Omental fat pad (tissue), 4 donors: Measurements from ENCODE around the gene ODAM. TPM values are rescaled to one million over a fixed set of nuclear protein-coding genes. Genes with fewer than 3 reads are reported as not detected.
"Not testable (repeated sequence)": the region's sequence is repeated elsewhere in the genome, so short reads cannot be mapped to it uniquely, and the experiment has no call there.

Experiments used
- ATAC-seq: fragments of 150-250 bp; one replicate; pipeline ENCODE4 v1.9.1; 2016; ENCODE audit warnings: mild to moderate bottlenecking, moderate library complexity; ENCODE audit not compliant: low FRiP score
- DNase-seq: peaks from one replicate; pipeline ENCODE4 v3.0.0-alpha.2; 2019; ENCODE audit warnings: low spot score
- total RNA-seq, 4 donors: library from RNA; depleted of rRNA; stranded (reverse); fragments of >200 nt; gene quantifications; one replicate each; pipeline ENCODE4 v1.1.0, GENCODE V29; 2016
- TF ChIP-seq, protein P1 (sequence below), 3 donors: fragments of 450-650 bp; IDR thresholded peaks; one replicate each; pipeline ENCODE4 v1.5.1; 2016 to 2017; ENCODE audit warnings: antibody characterized with exemption in 3 of 3, mild to moderate bottlenecking in 3 of 3, moderate library complexity in 2 of 3

The ODAM gene
- total RNA-seq, 4 donors from 2014 or later: not detected

- TF ChIP-seq, protein P1, sequence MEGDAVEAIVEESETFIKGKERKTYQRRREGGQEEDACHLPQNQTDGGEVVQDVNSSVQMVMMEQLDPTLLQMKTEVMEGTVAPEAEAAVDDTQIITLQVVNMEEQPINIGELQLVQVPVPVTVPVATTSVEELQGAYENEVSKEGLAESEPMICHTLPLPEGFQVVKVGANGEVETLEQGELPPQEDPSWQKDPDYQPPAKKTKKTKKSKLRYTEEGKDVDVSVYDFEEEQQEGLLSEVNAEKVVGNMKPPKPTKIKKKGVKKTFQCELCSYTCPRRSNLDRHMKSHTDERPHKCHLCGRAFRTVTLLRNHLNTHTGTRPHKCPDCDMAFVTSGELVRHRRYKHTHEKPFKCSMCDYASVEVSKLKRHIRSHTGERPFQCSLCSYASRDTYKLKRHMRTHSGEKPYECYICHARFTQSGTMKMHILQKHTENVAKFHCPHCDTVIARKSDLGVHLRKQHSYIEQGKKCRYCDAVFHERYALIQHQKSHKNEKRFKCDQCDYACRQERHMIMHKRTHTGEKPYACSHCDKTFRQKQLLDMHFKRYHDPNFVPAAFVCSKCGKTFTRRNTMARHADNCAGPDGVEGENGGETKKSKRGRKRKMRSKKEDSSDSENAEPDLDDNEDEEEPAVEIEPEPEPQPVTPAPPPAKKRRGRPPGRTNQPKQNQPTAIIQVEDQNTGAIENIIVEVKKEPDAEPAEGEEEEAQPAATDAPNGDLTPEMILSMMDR (IDR thresholded peaks at IDR 0.05): no peak
- DNase-seq (no peak), ATAC-seq (no peak)
These were observed 30.3 kb downstream of the ODAM start, which contains the start of gene FDCSP for GRCh38 chr4:70225824-70226223. FDCSP (plus strand) TSS chr4:70226124; CDS start chr4:70231195, 5,071 bp downstream.

GRCh38 chr4:70236125-70236524 is 40.6 kb downstream of the ODAM start:
- ATAC-seq: no peak
- TF ChIP-seq, protein P1 (IDR thresholded peaks at IDR 0.05): no peak
- DNase-seq: no peak

- ATAC-seq (no peak), DNase-seq (no peak)
- TF ChIP-seq, protein P1 (IDR thresholded peaks at IDR 0.05): no peak
These were observed 43.8 kb downstream of the ODAM start for GRCh38 chr4:70239131-70239883.

DNA sequence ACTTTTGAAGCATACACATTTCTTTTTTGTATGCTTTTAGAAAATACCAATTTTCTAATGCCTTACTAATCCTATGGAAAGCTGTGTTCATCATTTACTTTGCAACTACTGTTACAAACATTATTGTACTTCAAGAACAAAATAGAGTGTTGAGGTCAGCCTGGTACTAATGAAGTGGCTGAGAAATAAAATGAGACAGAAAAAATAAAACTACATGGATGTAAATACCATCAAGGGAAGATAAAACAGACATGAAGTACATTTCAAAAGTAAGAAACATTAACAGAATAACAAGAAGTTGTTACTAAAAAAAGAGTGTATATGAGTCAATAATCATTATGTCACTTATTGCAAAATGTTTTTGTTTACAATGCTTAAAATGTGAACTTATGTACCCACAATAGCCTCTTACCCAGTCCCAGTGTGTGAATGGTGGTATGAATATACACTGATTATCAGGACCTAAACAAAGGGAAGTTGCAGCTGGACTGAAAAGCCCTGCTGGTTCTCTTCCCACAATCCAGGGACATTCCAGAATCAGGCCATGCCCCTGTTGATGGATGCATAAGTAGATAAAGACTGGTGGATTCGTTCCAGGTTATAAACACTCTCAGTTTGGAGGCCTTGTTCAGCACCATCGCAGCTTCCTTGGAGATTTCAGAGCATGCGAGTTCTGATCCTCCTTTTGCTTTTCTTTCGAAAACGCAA is 44.5 kb downstream of the ODAM start:
- TF ChIP-seq, protein P1 (IDR thresholded peaks at IDR 0.05): no peak
- DNase-seq (no peak), ATAC-seq (no peak)

DNA sequence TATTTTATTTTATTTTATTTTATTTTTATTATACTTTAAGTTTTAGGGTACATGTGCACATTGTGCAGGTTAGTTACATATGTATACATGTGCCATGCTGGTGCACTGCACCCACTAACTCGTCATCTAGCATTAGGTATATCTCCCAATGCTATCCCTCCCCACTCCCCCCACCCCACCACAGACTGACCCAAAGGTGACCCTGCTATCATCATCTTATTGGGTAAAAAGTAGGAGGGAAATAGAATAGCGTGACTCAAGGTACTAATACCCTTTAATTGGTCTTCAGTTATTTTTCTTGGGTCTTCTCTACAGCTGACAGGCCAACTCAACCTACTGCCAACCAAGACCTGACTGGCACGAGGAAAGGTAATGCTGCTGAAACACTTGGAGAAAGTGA is 46.8 kb downstream of the ODAM start, which contains the start of gene CSN3:
Gene CSN3 (plus strand): TSS at position 301 of the 400 bp plus-strand sequence. CDS start 2,223 bp downstream, outside the sequence.
- DNase-seq, ATAC-seq: not testable (repeated sequence)

DNA sequence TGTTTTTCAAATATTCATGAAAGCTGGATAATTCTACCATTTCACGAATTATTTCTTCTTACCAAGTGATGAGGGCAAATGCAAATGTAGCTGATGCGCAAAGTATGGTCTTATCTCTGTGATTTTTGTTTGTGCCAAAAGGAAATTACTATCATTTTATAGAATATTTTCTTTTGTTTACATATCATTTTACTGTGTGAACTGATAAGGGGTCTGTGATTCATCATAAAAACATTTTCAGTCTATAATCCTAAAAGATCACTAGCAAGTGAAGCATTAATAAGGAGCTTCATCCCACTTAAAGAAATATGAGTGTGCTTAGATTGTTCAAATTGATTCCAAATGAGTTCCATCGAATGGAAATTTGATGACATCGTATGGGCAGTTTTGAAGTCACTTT is 47.6 kb downstream of the ODAM start:
- ATAC-seq (no peak), DNase-seq (no peak)
- TF ChIP-seq, protein P1 (IDR thresholded peaks at IDR 0.05): no peak

- ATAC-seq (no peak), DNase-seq (no peak)
- TF ChIP-seq, protein P1 (IDR thresholded peaks at IDR 0.05): no peak
These were observed 55.9 kb downstream of the ODAM start for GRCh38 chr4:70251250-70251944.
